PFSK-1 (cell line): ENCODE results near the gene TRIM29.

ENCODE experiments used
- FOXP2 ChIP-seq: optimal IDR thresholded peaks from 2 replicates; pipeline ENCODE3; 2011; ENCODE audit warnings: borderline replicate concordance, control low read depth, inconsistent platforms; ENCODE audit not compliant: insufficient read depth; ENCODE audit errors: extremely low read length, extremely low read depth
- POLR2AphosphoS5 ChIP-seq: IDR thresholded peaks from 2 replicates; pipeline ENCODE4 v1.6.1; 2012; ENCODE audit warnings: low read depth, mild to moderate bottlenecking, control low read depth, low read length, moderate library complexity
- SIN3A ChIP-seq: IDR thresholded peaks from 2 replicates; pipeline ENCODE4 v1.6.1; 2012; ENCODE audit warnings: mild to moderate bottlenecking, low read length, moderate library complexity, borderline replicate concordance; ENCODE audit not compliant: insufficient read depth
- TAF1 ChIP-seq: IDR thresholded peaks from 2 replicates; pipeline ENCODE4 v1.6.1; 2012; ENCODE audit warnings: low read length, control low read depth, borderline replicate concordance; ENCODE audit not compliant: insufficient read depth
- TF ChIP-seq, protein P1 (sequence below), 2 experiments: IDR thresholded peaks; 2 replicates each; pipeline versions ENCODE4 v1.6.1 to v1.8.0; 2011 to 2012; ENCODE audit warnings: low read depth in 2 of 2, low read length in 2 of 2, control low read depth in 1 of 2, inconsistent platforms in 1 of 2, mild to moderate bottlenecking in 1 of 2, moderate library complexity in 1 of 2; ENCODE audit not compliant: insufficient read depth in 1 of 2

The TRIM29 gene

DNA sequence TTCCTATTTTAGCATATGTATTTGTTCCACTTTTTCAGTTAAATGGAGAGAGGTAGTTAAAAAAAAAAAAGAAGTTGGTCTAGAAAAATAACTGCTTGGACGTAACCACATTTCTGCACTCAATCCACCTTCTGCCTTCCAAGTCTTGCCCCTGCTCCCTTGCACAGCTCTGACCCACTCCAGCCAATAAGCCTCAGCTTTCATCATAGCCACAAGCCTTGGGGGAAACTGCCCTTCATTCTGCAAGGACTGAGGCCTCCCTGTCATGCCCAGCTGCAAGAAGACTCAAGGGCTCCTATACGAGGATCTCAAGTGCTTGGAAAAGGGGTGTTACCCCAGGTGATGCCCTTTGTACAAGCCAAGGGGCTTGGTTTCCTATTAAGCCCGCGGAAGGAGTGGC lies 37.0 kb upstream of the TRIM29 start:
- TF ChIP-seq TAF1: no peak
- TF ChIP-seq, protein P1, sequence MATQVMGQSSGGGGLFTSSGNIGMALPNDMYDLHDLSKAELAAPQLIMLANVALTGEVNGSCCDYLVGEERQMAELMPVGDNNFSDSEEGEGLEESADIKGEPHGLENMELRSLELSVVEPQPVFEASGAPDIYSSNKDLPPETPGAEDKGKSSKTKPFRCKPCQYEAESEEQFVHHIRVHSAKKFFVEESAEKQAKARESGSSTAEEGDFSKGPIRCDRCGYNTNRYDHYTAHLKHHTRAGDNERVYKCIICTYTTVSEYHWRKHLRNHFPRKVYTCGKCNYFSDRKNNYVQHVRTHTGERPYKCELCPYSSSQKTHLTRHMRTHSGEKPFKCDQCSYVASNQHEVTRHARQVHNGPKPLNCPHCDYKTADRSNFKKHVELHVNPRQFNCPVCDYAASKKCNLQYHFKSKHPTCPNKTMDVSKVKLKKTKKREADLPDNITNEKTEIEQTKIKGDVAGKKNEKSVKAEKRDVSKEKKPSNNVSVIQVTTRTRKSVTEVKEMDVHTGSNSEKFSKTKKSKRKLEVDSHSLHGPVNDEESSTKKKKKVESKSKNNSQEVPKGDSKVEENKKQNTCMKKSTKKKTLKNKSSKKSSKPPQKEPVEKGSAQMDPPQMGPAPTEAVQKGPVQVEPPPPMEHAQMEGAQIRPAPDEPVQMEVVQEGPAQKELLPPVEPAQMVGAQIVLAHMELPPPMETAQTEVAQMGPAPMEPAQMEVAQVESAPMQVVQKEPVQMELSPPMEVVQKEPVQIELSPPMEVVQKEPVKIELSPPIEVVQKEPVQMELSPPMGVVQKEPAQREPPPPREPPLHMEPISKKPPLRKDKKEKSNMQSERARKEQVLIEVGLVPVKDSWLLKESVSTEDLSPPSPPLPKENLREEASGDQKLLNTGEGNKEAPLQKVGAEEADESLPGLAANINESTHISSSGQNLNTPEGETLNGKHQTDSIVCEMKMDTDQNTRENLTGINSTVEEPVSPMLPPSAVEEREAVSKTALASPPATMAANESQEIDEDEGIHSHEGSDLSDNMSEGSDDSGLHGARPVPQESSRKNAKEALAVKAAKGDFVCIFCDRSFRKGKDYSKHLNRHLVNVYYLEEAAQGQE (IDR thresholded peaks at IDR 0.05; ENCODE audit: insufficient read depth in 1 of 2, low read depth in 2 of 2, low read length in 2 of 2): no peak
- TF ChIP-seq SIN3A: no peak
- TF ChIP-seq POLR2AphosphoS5: no peak
- no peak for TF ChIP-seq FOXP2

DNA sequence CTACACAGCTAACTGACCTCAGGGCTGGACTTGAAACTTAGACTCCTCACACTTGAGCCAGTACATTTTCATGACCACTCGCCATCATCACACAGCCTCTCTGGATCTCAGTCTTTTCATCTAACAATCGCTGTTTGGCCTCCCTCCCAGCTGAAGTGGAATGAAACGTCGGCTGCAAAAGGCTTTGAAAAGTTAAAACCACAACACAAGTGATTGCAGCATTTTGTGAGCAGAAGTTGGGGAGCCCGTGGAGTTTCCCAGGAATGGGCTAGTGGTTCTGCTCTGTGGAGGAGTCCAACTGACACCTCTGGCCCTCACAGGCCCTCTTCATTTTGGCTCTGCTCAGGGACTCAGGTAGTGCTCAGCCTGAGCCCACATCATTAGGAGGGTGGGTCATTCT lies 35.9 kb upstream of the TRIM29 start:
- TF ChIP-seq SIN3A (no peak), TAF1 (no peak), FOXP2 (no peak), POLR2AphosphoS5 (no peak)
- TF ChIP-seq, protein P1 (IDR thresholded peaks at IDR 0.05; ENCODE audit: insufficient read depth in 1 of 2, low read depth in 2 of 2, low read length in 2 of 2): no peak

DNA sequence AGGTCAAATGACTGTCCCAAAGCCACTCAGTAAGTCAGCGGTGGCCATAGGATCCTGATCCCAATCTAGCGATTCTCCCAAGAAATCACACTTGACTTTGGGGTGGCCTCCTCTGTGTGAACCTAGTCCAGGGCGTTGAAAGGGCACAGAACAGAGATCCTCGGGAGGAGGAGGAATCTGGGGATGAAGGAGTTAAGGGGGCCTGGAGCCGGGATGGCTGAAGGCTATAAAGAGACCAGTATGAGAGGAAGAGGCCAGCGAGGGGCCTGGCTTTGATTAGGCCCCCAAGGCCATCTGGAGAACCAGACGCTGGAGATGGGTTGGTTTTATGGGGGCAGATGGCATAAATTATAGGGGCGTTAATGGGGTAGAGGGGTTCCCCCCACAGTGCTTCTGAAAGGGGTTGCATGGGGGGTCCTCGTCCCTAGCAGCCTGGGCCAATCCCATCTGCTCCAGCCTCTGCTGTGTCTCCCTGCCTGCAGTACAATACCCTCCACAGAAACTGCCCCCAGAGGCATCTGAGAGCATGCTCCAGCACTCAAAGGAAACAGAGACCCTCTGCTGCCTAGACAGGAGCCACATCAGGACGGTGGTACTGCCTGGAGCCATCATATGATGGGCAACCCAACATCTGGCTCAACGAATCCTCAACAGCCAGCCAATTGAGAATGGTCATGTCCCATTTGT lies 35.2 kb upstream of the TRIM29 start:
- TF ChIP-seq SIN3A (no peak), TAF1 (no peak), FOXP2 (no peak), POLR2AphosphoS5 (no peak)
- TF ChIP-seq, protein P1 (IDR thresholded peaks at IDR 0.05; ENCODE audit: insufficient read depth in 1 of 2, low read depth in 2 of 2, low read length in 2 of 2): no peak

DNA sequence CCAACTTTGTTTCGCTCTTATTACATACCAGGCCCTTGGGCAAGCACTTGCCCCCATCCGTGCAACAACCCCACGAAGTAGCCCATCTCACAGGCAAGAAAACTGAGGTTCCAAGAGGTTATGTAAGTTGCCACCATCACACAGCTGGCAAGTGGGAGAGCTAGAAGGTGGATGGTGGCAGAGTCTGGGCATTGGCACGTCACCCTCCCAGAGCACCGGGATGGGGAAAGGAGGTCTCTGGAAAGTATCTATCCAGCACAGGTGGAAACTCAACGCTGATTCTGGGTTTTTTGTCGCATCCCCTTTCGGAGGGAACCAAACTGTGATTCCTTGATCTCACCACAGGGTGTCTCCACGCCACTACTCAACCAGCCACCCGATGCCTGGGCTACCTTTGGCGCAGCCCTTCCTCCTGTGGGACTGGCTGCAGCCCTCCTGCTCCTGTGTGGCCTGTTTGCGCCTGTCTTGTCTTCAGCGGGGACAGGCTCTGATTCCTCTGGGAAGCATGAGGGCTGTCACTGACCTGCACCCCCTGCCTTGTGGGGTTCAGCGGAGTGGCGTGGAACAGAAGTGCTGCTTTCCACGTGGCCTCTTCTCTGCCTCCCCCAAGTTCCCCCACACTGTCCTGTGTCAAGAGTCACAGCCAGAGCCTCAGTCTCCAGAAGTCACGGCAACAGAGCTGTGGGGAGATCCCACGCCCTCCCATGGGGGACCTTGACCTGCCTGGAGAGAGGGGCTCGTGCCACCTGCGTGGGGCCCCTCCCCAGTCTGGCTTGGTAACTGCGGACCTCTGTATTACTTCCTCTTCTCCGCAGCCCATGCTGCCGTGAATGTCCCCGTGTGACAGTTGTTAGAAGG lies 34.4 kb upstream of the TRIM29 start:
- TF ChIP-seq SIN3A (no peak), FOXP2 (no peak), TAF1 (no peak), POLR2AphosphoS5 (no peak)
- TF ChIP-seq, protein P1 (IDR thresholded peaks at IDR 0.05; ENCODE audit: insufficient read depth in 1 of 2, low read depth in 2 of 2, low read length in 2 of 2): no peak
